HepG2 (cell line): ENCODE results near the gene XAF1. TPM values are rescaled to one million over a fixed set of nuclear protein-coding genes. Genes with fewer than 3 reads are reported as not detected.

Experiments used
- ARNT2 ChIP-seq: sonication (generic); formaldehyde crosslinking; IDR thresholded peaks from 2 replicates; pipeline ENCODE4 v1.8.0; 2022; ENCODE audit warnings: mild to moderate bottlenecking, low read depth, missing genetic modification reagents, moderate library complexity
- BHLHE40 ChIP-seq: IDR thresholded peaks from 2 replicates; pipeline ENCODE4 v1.6.1; 2011; ENCODE audit warnings: low read length, improper control_type of control experiment
- CCDC6 ChIP-seq: sonication (generic); formaldehyde crosslinking; IDR thresholded peaks from 2 replicates; pipeline ENCODE4 v1.8.1; 2022; ENCODE audit warnings: mild to moderate bottlenecking, missing genetic modification reagents, moderate library complexity
- CEBPB ChIP-seq: IDR thresholded peaks from 2 replicates; pipeline ENCODE4 v1.6.1; 2011; ENCODE audit warnings: low read depth, low read length, improper control_type of control experiment, borderline replicate concordance
- ETV6 ChIP-seq: sonication (generic); formaldehyde crosslinking; conservative IDR thresholded peaks from 2 replicates; pipeline ENCODE4 v1.4.0; 2020; ENCODE audit warnings: missing genetic modification reagents
- EZH2 ChIP-seq: conservative IDR thresholded peaks from 2 replicates; pipeline ENCODE4 v1.6.1; 2012; ENCODE audit warnings: mild to moderate bottlenecking, low read depth, low read length, moderate library complexity
- KDM6A ChIP-seq: IDR thresholded peaks from 2 replicates; pipeline ENCODE4 v1.6.1; 2016; ENCODE audit warnings: low read depth
- MED13 ChIP-seq: sonication (generic); formaldehyde crosslinking; IDR thresholded peaks from 2 replicates; pipeline ENCODE4 v1.5.0; 2020; ENCODE audit warnings: missing genetic modification reagents
- MEF2D ChIP-seq: sonication (generic); formaldehyde crosslinking; IDR thresholded peaks from 2 replicates; pipeline ENCODE4 v1.5.1; 2020; ENCODE audit warnings: mild to moderate bottlenecking, missing genetic modification reagents
- NR2F6 ChIP-seq, 2 experiments: IDR thresholded peaks; 2 replicates each; pipeline ENCODE4 v1.6.1; 2016; ENCODE audit warnings: antibody characterized with exemption in 1 of 2, mild to moderate bottlenecking in 1 of 2
- SAP130 ChIP-seq: IDR thresholded peaks from 2 replicates; pipeline ENCODE4 v1.6.1; 2016; ENCODE audit warnings: low read depth
- XRCC5 ChIP-seq: fragments of 200-400 bp; formaldehyde crosslinking; optimal IDR thresholded peaks from 2 replicates; pipeline ENCODE3; 2017; ENCODE audit warnings: mild to moderate bottlenecking, low read length
- ZFP37 ChIP-seq: sonication (generic); formaldehyde crosslinking; IDR thresholded peaks from 2 replicates; pipeline ENCODE4 v1.4.0; 2020; ENCODE audit warnings: missing genetic modification reagents, borderline replicate concordance
- ZMYM4 ChIP-seq: sonication (generic); formaldehyde crosslinking; IDR thresholded peaks from 2 replicates; pipeline ENCODE4 v1.8.1; 2023; ENCODE audit warnings: mild to moderate bottlenecking, missing genetic modification reagents
- ZNF318 ChIP-seq: sonication (generic); formaldehyde crosslinking; IDR thresholded peaks from 2 replicates; pipeline ENCODE4 v1.4.0; 2020; ENCODE audit warnings: mild to moderate bottlenecking, missing genetic modification reagents
- ZNF362 ChIP-seq: sonication (generic); formaldehyde crosslinking; IDR thresholded peaks from 2 replicates; pipeline ENCODE4 v1.4.0; 2020; ENCODE audit warnings: missing genetic modification reagents, mild to moderate bottlenecking, borderline replicate concordance
- ZNF564 ChIP-seq: sonication (generic); formaldehyde crosslinking; IDR thresholded peaks from 2 replicates; pipeline ENCODE4 v1.8.1; 2023; ENCODE audit warnings: mild to moderate bottlenecking, missing genetic modification reagents
- ZNF589 ChIP-seq: sonication (generic); formaldehyde crosslinking; conservative IDR thresholded peaks from 2 replicates; pipeline ENCODE4 v1.8.0; 2022; ENCODE audit warnings: mild to moderate bottlenecking, moderate library complexity, missing genetic modification reagents
- ZNF766 ChIP-seq: sonication (generic); formaldehyde crosslinking; IDR thresholded peaks from 2 replicates; pipeline ENCODE4 v1.5.0; 2020; ENCODE audit warnings: missing genetic modification reagents, borderline replicate concordance
- ZNF773 ChIP-seq: sonication (generic); formaldehyde crosslinking; IDR thresholded peaks from 2 replicates; pipeline ENCODE4 v1.4.0; 2020; ENCODE audit warnings: missing genetic modification reagents, borderline replicate concordance
- ZNF816 ChIP-seq: sonication (generic); formaldehyde crosslinking; IDR thresholded peaks from 2 replicates; pipeline ENCODE4 v1.8.0; 2022; ENCODE audit warnings: missing genetic modification reagents, mild to moderate bottlenecking, borderline replicate concordance
- ZSCAN22 ChIP-seq: sonication (generic); formaldehyde crosslinking; IDR thresholded peaks from 2 replicates; pipeline ENCODE4 v1.4.0; 2020; ENCODE audit warnings: mild to moderate bottlenecking, missing genetic modification reagents
- polyA plus RNA-seq, 8 experiments: library from polyadenylated mRNA; depleted of rRNA in 3 of 8; stranded (reverse) in 7 of 8; unstranded in 1 of 8; fragments of >200 nt; fragmentation: Illumina TruSeq in 4 of 8; extraction: Trizol in 4 of 8; gene quantifications; 2 replicates each; pipeline versions ENCODE4 v1.2.1 to v1.2.3, GENCODE V29; 2011 to 2016; ENCODE audit warnings: low read depth in 4 of 8, missing spikeins in 1 of 8, mixed read lengths in 1 of 8; ENCODE audit not compliant: insufficient read depth in 1 of 8
- total RNA-seq, 5 experiments: library from RNA; depleted of rRNA; stranded (reverse); fragments of >200 nt; fragmentation: Illumina TruSeq; extraction: Trizol; gene quantifications; 2 replicates each; pipeline ENCODE4 v1.2.3, GENCODE V29; 2016; ENCODE audit warnings: low read depth in 1 of 5

The XAF1 gene
- total and polyA plus RNA-seq, 2 of the 13 experiments (the other 11 are each of a cell fraction or from before 2014, with no cell fraction given): 1.2 to 2.4 TPM

DNA sequence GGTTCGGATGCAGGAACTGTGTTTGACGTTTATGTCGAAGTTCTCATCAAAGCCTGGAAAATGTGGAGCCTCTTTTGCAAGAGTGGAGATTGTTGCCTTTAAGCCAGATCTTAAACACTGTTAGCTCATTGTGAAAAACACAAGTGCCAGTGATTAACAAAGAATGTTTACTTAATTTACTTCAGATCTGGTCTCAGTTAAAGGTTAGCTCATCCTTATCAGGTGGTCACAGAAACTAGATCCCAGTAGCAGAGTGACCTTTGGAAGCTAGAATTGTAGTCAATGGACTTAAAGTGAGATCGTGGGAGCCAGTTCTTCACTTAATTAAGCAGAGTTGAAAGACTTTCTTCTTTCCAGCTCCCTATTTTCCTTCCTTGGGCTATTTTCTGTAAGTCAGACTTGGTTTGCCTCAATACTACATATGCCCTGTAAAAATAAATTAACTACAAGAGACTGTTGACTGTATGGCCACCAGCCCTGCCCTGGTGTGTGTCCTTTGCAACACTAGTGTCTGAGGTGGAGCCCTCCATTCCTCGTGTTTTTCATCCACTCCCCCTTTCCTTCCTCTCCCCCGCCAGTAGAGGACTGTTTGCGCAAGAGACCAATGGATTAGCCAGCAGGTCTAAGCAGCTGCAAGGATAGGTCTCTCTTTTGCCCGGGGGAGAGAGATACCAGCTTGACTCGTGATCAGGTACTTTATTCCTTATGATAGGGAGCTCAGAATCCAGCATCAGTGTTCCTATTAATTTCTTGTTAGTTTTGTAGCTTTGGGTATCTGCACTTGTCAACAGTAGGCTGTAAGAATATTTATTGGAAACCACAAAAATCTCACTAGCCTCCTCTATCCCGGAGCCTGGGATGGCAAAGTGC lies 40.4 kb downstream of the XAF1 start (continued):
- TF ChIP-seq ZNF816 (no peak), ZNF362 (peak; percentile 38; the same call in 1 of the 2 replicates), ZSCAN22 (CRISPR knock-in tag) (peak; percentile 40; the same call in 1 of the 2 replicates), BHLHE40 (no peak), ZNF318 (CRISPR knock-in tag) (no peak), ZNF766 (CRISPR knock-in tag) (no peak), MED13 (CRISPR knock-in tag) (no peak), NR2F6 (IDR thresholded peaks at IDR 0.05) (peak; percentile 32; the same call in 1 of the 2 replicates), NR2F6 (CRISPR knock-in tag; IDR thresholded peaks at IDR 0.05) (peak; percentile 21; the same call in 1 of the 2 replicates), SAP130 (CRISPR knock-in tag) (peak; percentile 58), CCDC6 (CRISPR knock-in tag) (no peak), ZNF589 (CRISPR knock-in tag) (no peak), CEBPB (peak; percentile 89), ZMYM4 (peak; percentile 54), MEF2D (no peak; the same call in 1 of the 2 replicates), ARNT2 (CRISPR knock-in tag) (no peak), EZH2 (no peak), ZNF773 (no peak), ZFP37 (CRISPR knock-in tag) (no peak), KDM6A (peak; percentile 44; the same call in 1 of the 2 replicates), XRCC5 (no peak), ETV6 (CRISPR knock-in tag) (no peak), ZNF564 (CRISPR knock-in tag) (no peak)
